H1 (cell line): ENCODE results near the gene DHRS4. TPM values are rescaled to one million over a fixed set of nuclear protein-coding genes. Genes with fewer than 3 reads are reported as not detected.

Source experiments
- CTCF ChIA-PET: fragments of 300-600 bp; sonication (Branson Sonifier 250); formaldehyde crosslinking; loops from one replicate; lab custom pipeline; 2021; ENCODE audit not compliant: partially characterized antibody; lab: Charles Lee
- POLR2A ChIA-PET: fragments of 300-600 bp; sonication (Branson Sonifier 250); formaldehyde crosslinking; loops from one replicate; lab custom pipeline; 2021; ENCODE audit warnings: inconsistent platforms; ENCODE audit not compliant: partially characterized antibody; lab: Charles Lee
- DNase-seq, 2 experiments: peaks; one replicate each; pipeline versions ENCODE4 v3.0.0 to v3.0.0-alpha.2; 2010 to 2022; ENCODE audit warnings: low spot score in 2 of 2, low read depth in 1 of 2, mixed read lengths in 1 of 2
- FAIRE-seq: peaks from 2 replicates; lab custom pipeline; 2011; peaks lifted over from hg19 to GRCh38; lab: Jason Lieb, UNC
- H2AFZ ChIP-seq: 2 replicates; pipeline ENCODE4 v1.8.1; 2012; ENCODE audit warnings: low read length, inconsistent platforms
- H2AK5ac ChIP-seq: 2 replicates; pipeline ENCODE4 v1.6.1; 2013; ENCODE audit warnings: low read depth, low read length
- H2BK120ac ChIP-seq: replicated peaks from 2 replicates; pipeline ENCODE3; 2013; ENCODE audit warnings: low read depth, low read length, inconsistent platforms
- H2BK12ac ChIP-seq: 2 replicates; pipeline ENCODE4 v1.6.1; 2013; ENCODE audit warnings: low read depth, low read length
- H2BK15ac ChIP-seq: 2 replicates; pipeline ENCODE4 v1.6.1; 2013; ENCODE audit warnings: low read length
- H2BK20ac ChIP-seq: 2 replicates; pipeline ENCODE4 v1.6.1; 2013; ENCODE audit warnings: low read length
- H2BK5ac ChIP-seq: 2 replicates; pipeline ENCODE4 v1.6.1; 2013; ENCODE audit warnings: low read depth, low read length
- H3K14ac ChIP-seq: 2 replicates; pipeline ENCODE4 v1.6.1; 2013; ENCODE audit warnings: inconsistent platforms; ENCODE audit not compliant: insufficient read length
- H3K18ac ChIP-seq: 2 replicates; pipeline ENCODE4 v1.6.1; 2013; ENCODE audit warnings: low read length; ENCODE audit errors: extremely low read depth
- H3K23ac ChIP-seq: 2 replicates; pipeline ENCODE4 v1.6.1; 2013; ENCODE audit warnings: inconsistent platforms; ENCODE audit not compliant: insufficient read length
- H3K23me2 ChIP-seq: 2 replicates; pipeline ENCODE4 v1.6.1; 2013; ENCODE audit warnings: low read depth, low read length
- H3K27ac ChIP-seq: 2 replicates; pipeline ENCODE4 v1.6.1; 2011; ENCODE audit warnings: low read depth, low read length, inconsistent platforms
- H3K27me3 ChIP-seq, 4 experiments: replicated peaks in 1 of 4; 1 replicate in 1 of 4; 2 replicates in 3 of 4; pipeline versions ENCODE4 v1.6.1 to v1.8.1; 2011 to 2013; ENCODE audit warnings: low read length in 3 of 4, mild to moderate bottlenecking in 3 of 4, inconsistent platforms in 2 of 4, mixed read lengths in 2 of 4, moderate library complexity in 1 of 4; ENCODE audit not compliant: control insufficient read depth in 3 of 4, insufficient read depth in 3 of 4; ENCODE audit errors: extremely low read depth in 1 of 4
- H3K36me3 ChIP-seq, 4 experiments: 2 replicates each; pipeline versions ENCODE4 v1.6.1 to v1.8.1; 2011 to 2013; ENCODE audit warnings: mild to moderate bottlenecking in 4 of 4, low read length in 3 of 4, moderate library complexity in 2 of 4, control low read depth in 1 of 4, inconsistent platforms in 1 of 4; ENCODE audit not compliant: insufficient read depth in 4 of 4, control insufficient read depth in 2 of 4
- H3K4ac ChIP-seq: replicated peaks from 2 replicates; pipeline ENCODE3; 2013; ENCODE audit warnings: low read length, low read depth, mixed read lengths, inconsistent platforms; ENCODE audit not compliant: insufficient read length
- H3K4me1 ChIP-seq, 4 experiments: replicated peaks in 1 of 4; 1 replicate in 1 of 4; 2 replicates in 3 of 4; pipeline versions ENCODE4 v1.6.1 to v1.8.1; 2011 to 2013; ENCODE audit warnings: low read length in 3 of 4, inconsistent platforms in 2 of 4, mixed read lengths in 1 of 4; ENCODE audit not compliant: insufficient read depth in 4 of 4, control insufficient read depth in 3 of 4
- H3K4me2 ChIP-seq, 2 experiments: 2 replicates each; pipeline versions ENCODE4 v1.6.1 to v1.8.1; 2011 to 2013; ENCODE audit warnings: low read depth in 2 of 2, low read length in 2 of 2, control low read depth in 1 of 2, inconsistent platforms in 1 of 2, mild to moderate bottlenecking in 1 of 2; ENCODE audit not compliant: insufficient read depth in 1 of 2
- H3K4me3 ChIP-seq, 4 experiments: fragments of 200-600, 300-600 bp in 1 of 4; sonication (generic), shearing (Covaris generic), sonication (Bioruptor Twin) in 1 of 4; 2 replicates each; pipeline versions ENCODE4 v1.5.1 to v1.8.1; 2011 to 2016; ENCODE audit warnings: low read length in 4 of 4, low read depth in 3 of 4, control low read depth in 2 of 4, inconsistent platforms in 2 of 4, mild to moderate bottlenecking in 2 of 4, mixed read lengths in 1 of 4, moderate library complexity in 1 of 4; ENCODE audit not compliant: insufficient read depth in 2 of 4; ENCODE audit errors: extremely low read depth in 1 of 4
- H3K56ac ChIP-seq: replicated peaks from 2 replicates; pipeline ENCODE3; 2013; ENCODE audit warnings: low read depth, mild to moderate bottlenecking, mixed read lengths, low read length, inconsistent platforms; ENCODE audit not compliant: insufficient read length
- H3K79me1 ChIP-seq: 2 replicates; pipeline ENCODE4 v1.6.1; 2013; ENCODE audit warnings: low read depth, low read length, control low read depth
- H3K79me2 ChIP-seq, 2 experiments: 2 replicates each; pipeline versions ENCODE4 v1.6.1 to v1.8.1; 2012 to 2013; ENCODE audit warnings: low read length in 2 of 2, mild to moderate bottlenecking in 2 of 2, inconsistent platforms in 1 of 2; ENCODE audit not compliant: insufficient read depth in 2 of 2, control insufficient read depth in 1 of 2
- H3K9ac ChIP-seq, 4 experiments: replicated peaks in 1 of 4; 1 replicate in 1 of 4; 2 replicates in 3 of 4; pipeline versions ENCODE4 v1.6.1 to v1.8.1; 2011 to 2013; ENCODE audit warnings: low read depth in 3 of 4, low read length in 3 of 4, control low read depth in 2 of 4, mild to moderate bottlenecking in 2 of 4, moderate library complexity in 2 of 4, inconsistent platforms in 1 of 4; ENCODE audit errors: extremely low read depth in 1 of 4
- H3K9me3 ChIP-seq, 2 experiments: 2 replicates each; pipeline versions ENCODE4 v1.6.1 to v1.8.1; 2012 to 2013; ENCODE audit warnings: mild to moderate bottlenecking in 2 of 2, moderate library complexity in 2 of 2, control low read depth in 1 of 2, inconsistent platforms in 1 of 2, low read depth in 1 of 2, low read length in 1 of 2, mixed read lengths in 1 of 2; ENCODE audit not compliant: insufficient read depth in 2 of 2
- H4K20me1 ChIP-seq, 2 experiments: replicated peaks in 1 of 2; 2 replicates each; pipeline versions ENCODE3 to v1.8.1; 2011 to 2013; ENCODE audit warnings: inconsistent platforms in 2 of 2, low read length in 2 of 2, mild to moderate bottlenecking in 1 of 2; ENCODE audit not compliant: insufficient read depth in 2 of 2, control insufficient read depth in 1 of 2
- H4K5ac ChIP-seq: 2 replicates; pipeline ENCODE4 v1.6.1; 2013; ENCODE audit warnings: low read length, low read depth, mixed read lengths, inconsistent platforms; ENCODE audit not compliant: insufficient read length
- H4K8ac ChIP-seq: 2 replicates; pipeline ENCODE4 v1.8.0; 2013; ENCODE audit warnings: mild to moderate bottlenecking, moderate library complexity, low read length, inconsistent platforms; ENCODE audit not compliant: insufficient read depth; ENCODE audit errors: extremely low read depth
- H4K91ac ChIP-seq: replicated peaks from 2 replicates; pipeline ENCODE3; 2013; ENCODE audit warnings: low read length, mixed read lengths, inconsistent platforms; ENCODE audit not compliant: insufficient read length
- CTBP2 ChIP-seq: IDR thresholded peaks from 2 replicates; pipeline ENCODE4 v1.7.0; 2011; ENCODE audit warnings: borderline replicate concordance, mild to moderate bottlenecking, moderate library complexity, mixed read lengths, low read length; ENCODE audit not compliant: insufficient read depth, insufficient read length
- EGR1 ChIP-seq: IDR thresholded peaks from 2 replicates; pipeline ENCODE4 v1.6.1; 2011; ENCODE audit warnings: low read depth, low read length, borderline replicate concordance
- GTF2F1 ChIP-seq: IDR thresholded peaks from 2 replicates; pipeline ENCODE4 v1.6.1; 2012; ENCODE audit warnings: low read depth, low read length, improper control_type of control experiment, borderline replicate concordance
- HDAC2 ChIP-seq, 2 experiments: fragments of 300-600 bp in 1 of 2; sonication (generic) in 1 of 2; IDR thresholded peaks; 2 replicates each; pipeline ENCODE4 v1.6.1; 2011 to 2012; ENCODE audit warnings: low read depth in 2 of 2, low read length in 2 of 2, mild to moderate bottlenecking in 2 of 2, moderate library complexity in 2 of 2, borderline replicate concordance in 1 of 2, inconsistent platforms in 1 of 2
- SIN3A ChIP-seq, 2 experiments: IDR thresholded peaks in 1 of 2; conservative IDR thresholded peaks in 1 of 2; 2 replicates each; pipeline ENCODE4 v1.6.1; 2011 to 2012; ENCODE audit warnings: low read length in 2 of 2, improper control_type of control experiment in 1 of 2, low read depth in 1 of 2, mild to moderate bottlenecking in 1 of 2
- ZNF274 ChIP-seq: IDR thresholded peaks from 2 replicates; pipeline ENCODE4 v1.7.0; 2012; ENCODE audit warnings: low read length, borderline replicate concordance; ENCODE audit errors: extremely low read depth
- WGBS, 2 experiments: shearing (Covaris generic) in 1 of 2; methylation state at CpG; one replicate each; pipeline versions ENCODE4 v1.1.6 to v1.1.7; 2013 to 2015; ENCODE audit warnings: low lambda C conversion rate in 2 of 2, mixed read lengths in 2 of 2, inconsistent platforms in 1 of 2, low coverage in 1 of 2, missing lambda C conversion rate in 1 of 2; ENCODE audit not compliant: insufficient replicate concordance in 2 of 2, insufficient coverage in 1 of 2, insufficient read length in 1 of 2; ENCODE audit errors: extremely low coverage in 1 of 2, missing lambda C conversion rate in 1 of 2; 5-methylcytosine and 5-hydroxymethylcytosine counted together
- long read RNA-seq, 2 experiments: library from RNA in 1 of 2; library from capped mRNA in 1 of 2; stranded (forward); transcript quantifications; one replicate each; pipeline ENCODE4 v2.0.0, GENCODE V29; 2021; ENCODE audit warnings: inconsistent platforms in 1 of 2
- polyA minus RNA-seq, 3 experiments: library from RNA; depleted of rRNA, polyadenylated mRNA; stranded (reverse); fragments of >200 nt; gene quantifications; 1 replicate in 2 of 3; 2 replicates in 1 of 3; pipeline ENCODE4 v1.2.3, GENCODE V29; 2011
- polyA plus RNA-seq, 7 experiments: library from polyadenylated mRNA; depleted of rRNA in 3 of 7; stranded (reverse) in 5 of 7; unstranded in 2 of 7; fragments of >200 nt in 5 of 7; fragments of 200-250 nt in 2 of 7; gene quantifications; 1 replicate in 5 of 7; 2 replicates in 1 of 7; 4 replicates in 1 of 7; pipeline versions ENCODE4 v1.2.1 to v1.2.3, GENCODE V29; 2011 to 2013; ENCODE audit warnings: missing spikeins in 2 of 7, mixed read lengths in 2 of 7
- total RNA-seq: library from RNA; stranded (reverse); fragmentation: NEBNext Ultra II Directional; extraction: Animal tissue kit (Norgen Biotek cat#: 25700); gene quantifications from 2 replicates; pipeline ENCODE4 v1.2.1, GENCODE V29; 2021

Gene DHRS4
- total RNA-seq (16.2 and 19.2 TPM in 2 replicates), polyA plus RNA-seq (2011; rRNA removed) (11.7 and 18.3 TPM in 2 replicates), polyA minus RNA-seq (2011; rRNA and poly(A)+ RNA removed) (4.4 and 4.6 TPM in 2 replicates)
- polyA plus RNA-seq (2011; cell fraction: cytosol; rRNA removed) = 19.1 TPM
- 14.3 TPM for polyA plus RNA-seq (2011; cell fraction: nucleus; rRNA removed)
- 10.6 to 25.8 TPM (median 21.9 TPM) in 4 replicates for polyA plus RNA-seq (2012, experiment 1 of 2)
- 22.5 TPM for polyA plus RNA-seq (2012, experiment 2 of 2)
- 10.7 TPM for polyA plus RNA-seq (2013, experiment 1 of 2)
- polyA plus RNA-seq (2013, experiment 2 of 2) = 10.9 TPM
- polyA minus RNA-seq (2011; cell fraction: cytosol; rRNA and poly(A)+ RNA removed) = 5.7 TPM
- 4.9 TPM for polyA minus RNA-seq (2011; cell fraction: nucleus; rRNA and poly(A)+ RNA removed)
- long read RNA-seq, experiment 1, transcript DHRS4-201 (8 exons, 1,443 nt) = major isoform, 10 of 20 reads
- long read RNA-seq, experiment 1, partial matches to known transcripts = 4 of 20 reads
- long read RNA-seq, experiment 1, other reads (novel, unspliced or antisense) = 2 of 20 reads
- long read RNA-seq, experiment 2, transcript DHRS4-201 (8 exons, 1,443 nt) = major isoform, 38 of 99 reads
- long read RNA-seq, experiment 2, transcript DHRS4-203 (5 exons, 727 nt) = minor isoform, 14 of 99 reads
- long read RNA-seq, experiment 2, partial matches to known transcripts = 32 of 99 reads
- long read RNA-seq, experiment 2, other reads (novel, unspliced or antisense) = 15 of 99 reads

GRCh38 chr14:23953464-23954278 lies at the start of gene DHRS4:
TSS of gene DHRS4 (plus strand) at chr14:23953770. CDS start at chr14:23953789, 19 bp downstream.
- Histone ChIP-seq H4K8ac (peak within 1 kb of the TSS; percentile 89; the same call in 1 of the 2 replicates), H3K27me3 (no peaks in the 10 kb centered on the region), H4K20me1 (no peaks in the 10 kb centered on the region), H3K56ac (peak within 1 kb of the TSS; percentile 92), H3K27ac (peak within 1 kb of the TSS; percentile 69), H3K4me1 (peaks cover 0 to 7% (median under 1%) of the 10 kb centered on the region in 4 experiments; a peak in 2 of 7 replicates), H2AFZ (peak within 1 kb of the TSS; percentile 79; the same call in 1 of the 2 replicates), H4K91ac (peak within 1 kb of the TSS; percentile 80), H2BK5ac (peak within 1 kb of the TSS; percentile 96), H3K9ac (peak within 1 kb of the TSS; percentile 15 to 76 (median 66)), H3K9me3 (no peaks in the 10 kb centered on the region), H3K23ac (no peak within 1 kb of the TSS), H3K23me2 (no peaks in the 10 kb centered on the region; the same call in 1 of the 2 replicates), H3K4me3 (peak within 1 kb of the TSS; percentile 72 to 90 (median 86)), H3K4ac (no peak within 1 kb of the TSS), H2BK120ac (no peak within 1 kb of the TSS), H3K18ac (peak within 1 kb of the TSS; percentile 83), H4K5ac (peak within 1 kb of the TSS; percentile 77), H3K4me2 (peak within 1 kb of the TSS; percentile 71 to 92), H2BK15ac (no peak within 1 kb of the TSS), H2AK5ac (no peak within 1 kb of the TSS), H2BK20ac (no peak within 1 kb of the TSS), H3K79me2 (no peaks in the 10 kb centered on the region), H3K14ac (no peak within 1 kb of the TSS), H3K36me3 (no peaks in the 10 kb centered on the region), H3K79me1 (no peaks in the 10 kb centered on the region), H2BK12ac (no peak within 1 kb of the TSS)
- CTCF ChIA-PET = interaction anchor here (0.6 to 4.2 kb wide), 21 partner anchors 10 to 382 kb away, joined by 3 to 35 read pairs (median 4); partner anchors contain the start of gene GMPR2
- 3% methylated on average over 31 of the region's 44 CpGs; no CpG with 5 or more reads in 1 of the 2 experiments for WGBS, 2 experiments
- POLR2A ChIA-PET = interaction anchor here (0.7 kb wide), 1 partner anchor 142 kb away, joined by 3 read pairs; no protein-coding TSS in a partner anchor
- DNase-seq (peak; percentile 59 to 86), FAIRE-seq (no peak)
- TF ChIP-seq CTBP2 (peak; percentile 36), ZNF274 (no peak), SIN3A (conservative IDR thresholded peaks at IDR 0.05 in 1 of 2, IDR thresholded peaks at IDR 0.05 in 1 of 2; ENCODE audit: low read depth in 1 of 2, low read length in 2 of 2) (0 out of 4 replicates have a peak, but pooled peaks of 1 of the 2 experiments have one; percentile 49), HDAC2 (IDR thresholded peaks at IDR 0.05; ENCODE audit: borderline replicate concordance in 1 of 2, low read depth in 2 of 2, low read length in 2 of 2) (0 out of 4 replicates have a peak, but pooled peaks of 1 of the 2 experiments have one; percentile 20), GTF2F1 (no peak), EGR1 (0 out of 2 replicates have a peak, but pooled peaks have one; percentile 23)
